Neural crest cell (in vitro differentiated cells): ENCODE measurements around the gene C6orf163. TPM values are rescaled to one million over a fixed set of nuclear protein-coding genes. Genes with fewer than 3 reads are reported as not detected.

Experiments used
- DNase-seq: peaks from one replicate; pipeline ENCODE4 v3.0.0; 2021; ENCODE audit warnings: low read depth, mixed read lengths, low spot score
- H3K27ac Mint-ChIP-seq: one replicate; pipeline ENCODE4 v1.8.0; 2021; ENCODE audit warnings: mild to moderate bottlenecking, mixed read lengths; ENCODE audit not compliant: unreplicated experiment
- H3K27me3 Mint-ChIP-seq: 2 replicates; pipeline ENCODE4 v1.8.0; 2021; ENCODE audit warnings: low read depth, mild to moderate bottlenecking, mixed read lengths
- H3K36me3 Mint-ChIP-seq: 2 replicates; pipeline ENCODE4 v1.8.0; 2021; ENCODE audit warnings: low read depth, mild to moderate bottlenecking, mixed read lengths
- H3K4me1 Mint-ChIP-seq: 2 replicates; pipeline ENCODE4 v1.8.0; 2021; ENCODE audit warnings: mixed read lengths
- H3K4me3 Mint-ChIP-seq: one replicate; pipeline ENCODE4 v1.8.0; 2021; ENCODE audit warnings: mild to moderate bottlenecking, mixed read lengths
- H3K9me3 Mint-ChIP-seq: 2 replicates; pipeline ENCODE4 v1.8.0; 2021; ENCODE audit warnings: mixed read lengths
- CTCF ChIP-seq: fragments of 200-600 bp; sonication (generic); conservative IDR thresholded peaks from 2 replicates; pipeline ENCODE4 v1.5.0; 2021; ENCODE audit warnings: antibody characterized with exemption, mild to moderate bottlenecking
- total RNA-seq: library from RNA; stranded (reverse); gene quantifications from 2 replicates; pipeline ENCODE4 v1.2.1, GENCODE V29; 2021

C6orf163 gene
- total RNA-seq, 1 donor from 2014 or later = 3.5 TPM

DNA sequence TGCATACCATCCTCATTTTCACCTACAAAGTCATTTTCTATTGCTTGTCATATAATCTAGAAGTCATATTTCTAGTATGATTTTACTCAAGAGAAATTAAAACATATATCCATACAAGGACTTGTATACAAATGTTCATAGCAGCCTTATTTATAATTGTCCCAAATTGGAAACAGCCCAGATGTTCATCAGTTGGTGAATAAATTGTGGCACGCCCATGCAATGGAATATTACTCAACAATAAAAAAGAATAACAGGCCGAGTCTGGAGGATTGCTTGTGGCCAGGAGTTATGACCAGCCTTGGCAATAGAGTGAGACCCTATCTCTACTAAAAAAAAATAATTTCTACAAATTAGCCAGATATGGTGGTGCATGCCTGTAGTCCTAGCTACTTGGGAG lies 28.8 kb downstream of the C6orf163 start:
- no peaks in the 10 kb centered on the region for H3K4me1 Mint-ChIP-seq
- peaks cover 6% of the 10 kb centered on the region for H3K9me3 Mint-ChIP-seq
- no peak overlapping the region for H3K4me3 Mint-ChIP-seq
- peaks cover 18% of the 10 kb centered on the region for H3K36me3 Mint-ChIP-seq
- no peak for TF ChIP-seq CTCF
- no peaks in the 10 kb centered on the region for H3K27me3 Mint-ChIP-seq
- no peak for DNase-seq
- H3K27ac Mint-ChIP-seq = no peak overlapping the region

DNA sequence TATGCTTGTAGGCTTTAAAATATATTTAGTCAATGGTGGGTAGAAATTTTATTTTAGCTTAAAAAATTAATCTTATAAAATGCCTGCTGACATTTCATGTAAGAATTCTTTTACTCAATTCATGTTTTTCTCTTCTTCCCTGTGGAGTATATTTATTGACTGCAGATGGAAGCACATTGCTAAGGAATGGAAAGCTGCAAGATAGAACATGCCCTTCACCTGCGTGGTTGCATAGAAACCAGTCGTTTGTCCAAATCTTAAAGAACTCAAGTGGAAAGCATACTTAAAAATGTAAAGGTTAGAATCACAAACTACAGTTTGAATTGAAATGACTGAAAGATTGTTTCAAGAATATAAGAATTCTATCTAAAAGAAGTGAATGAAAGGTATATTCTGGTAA lies 30.7 kb downstream of the C6orf163 start:
- H3K9me3 Mint-ChIP-seq = no peaks in the 10 kb centered on the region
- H3K27ac Mint-ChIP-seq = no peak overlapping the region
- no peak overlapping the region for H3K4me3 Mint-ChIP-seq
- no peaks in the 10 kb centered on the region for H3K4me1 Mint-ChIP-seq
- peaks cover 14% of the 10 kb centered on the region for H3K36me3 Mint-ChIP-seq
- H3K27me3 Mint-ChIP-seq = no peaks in the 10 kb centered on the region
- no peak for TF ChIP-seq CTCF
- DNase-seq = no peak

GRCh38 chr6:87376643-87377042 lies 32.0 kb downstream of the C6orf163 start:
- Mint-ChIP-seq H3K27ac (no peak overlapping the region), H3K36me3 (peaks cover 14% of the 10 kb centered on the region), H3K9me3 (no peaks in the 10 kb centered on the region), H3K4me1 (no peaks in the 10 kb centered on the region), H3K4me3 (no peak overlapping the region), H3K27me3 (no peaks in the 10 kb centered on the region)
- no peak for DNase-seq
- no peak for TF ChIP-seq CTCF

DNA sequence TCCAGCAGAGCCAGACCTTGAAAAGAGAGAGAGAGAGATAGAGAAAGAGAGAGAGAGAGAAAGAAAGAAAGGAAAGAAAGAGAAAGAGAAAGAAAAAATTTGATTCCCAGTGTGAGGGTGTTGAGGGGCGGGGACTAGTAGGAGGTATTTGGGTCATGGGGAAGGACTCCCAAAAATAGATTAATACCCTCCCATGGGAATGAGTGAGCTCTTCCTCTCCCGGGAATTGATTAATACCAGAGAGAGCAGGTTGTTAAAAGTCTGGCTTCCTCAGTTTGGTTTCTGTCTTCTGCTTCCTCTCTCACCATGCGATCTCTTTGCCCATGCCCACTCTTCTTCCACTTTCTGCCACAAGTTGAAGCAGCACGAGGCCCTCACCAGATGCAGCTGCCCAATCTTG lies 34.3 kb downstream of the C6orf163 start:
- Mint-ChIP-seq H3K4me1 (no peaks in the 10 kb centered on the region), H3K27ac (no peak overlapping the region), H3K9me3 (no peaks in the 10 kb centered on the region), H3K27me3 (no peaks in the 10 kb centered on the region), H3K4me3 (no peak overlapping the region), H3K36me3 (peaks cover 5% of the 10 kb centered on the region)
- TF ChIP-seq CTCF = no peak
- no peak for DNase-seq

- H3K4me3 Mint-ChIP-seq = no peak overlapping the region
- H3K27me3 Mint-ChIP-seq = no peaks in the 10 kb centered on the region
- H3K27ac Mint-ChIP-seq = no peak overlapping the region
- H3K36me3 Mint-ChIP-seq = peaks cover 2% of the 10 kb centered on the region
- no peak for DNase-seq
- no peaks in the 10 kb centered on the region for H3K9me3 Mint-ChIP-seq
- TF ChIP-seq CTCF = no peak
- H3K4me1 Mint-ChIP-seq = no peaks in the 10 kb centered on the region
Observed at GRCh38 chr6:87382861-87383260, 38.2 kb downstream of the C6orf163 start.

GRCh38 chr6:87384038-87384437 lies 39.4 kb downstream of the C6orf163 start:
- H3K4me1 Mint-ChIP-seq = no peaks in the 10 kb centered on the region
- H3K4me3 Mint-ChIP-seq = no peak overlapping the region
- no peak overlapping the region for H3K27ac Mint-ChIP-seq
- no peaks in the 10 kb centered on the region for H3K9me3 Mint-ChIP-seq
- no peak for TF ChIP-seq CTCF
- no peaks in the 10 kb centered on the region for H3K27me3 Mint-ChIP-seq
- no peak for DNase-seq
- peaks cover 2% of the 10 kb centered on the region for H3K36me3 Mint-ChIP-seq
